NCI-H2196 treated with DMSO at 0.1 percent for 48 hours (cell line): Measurements from ENCODE around the gene KMT2E.
"Not testable (repeated sequence)": the region's sequence is repeated elsewhere in the genome, so short reads cannot be mapped to it uniquely, and the experiment has no call there.

Source experiments
- DNase-seq: peaks from one replicate; lab custom pipeline; 2025; ENCODE audit not compliant: unreplicated experiment; lab: John Stamatoyannopoulos, UW

Gene KMT2E, protein sequence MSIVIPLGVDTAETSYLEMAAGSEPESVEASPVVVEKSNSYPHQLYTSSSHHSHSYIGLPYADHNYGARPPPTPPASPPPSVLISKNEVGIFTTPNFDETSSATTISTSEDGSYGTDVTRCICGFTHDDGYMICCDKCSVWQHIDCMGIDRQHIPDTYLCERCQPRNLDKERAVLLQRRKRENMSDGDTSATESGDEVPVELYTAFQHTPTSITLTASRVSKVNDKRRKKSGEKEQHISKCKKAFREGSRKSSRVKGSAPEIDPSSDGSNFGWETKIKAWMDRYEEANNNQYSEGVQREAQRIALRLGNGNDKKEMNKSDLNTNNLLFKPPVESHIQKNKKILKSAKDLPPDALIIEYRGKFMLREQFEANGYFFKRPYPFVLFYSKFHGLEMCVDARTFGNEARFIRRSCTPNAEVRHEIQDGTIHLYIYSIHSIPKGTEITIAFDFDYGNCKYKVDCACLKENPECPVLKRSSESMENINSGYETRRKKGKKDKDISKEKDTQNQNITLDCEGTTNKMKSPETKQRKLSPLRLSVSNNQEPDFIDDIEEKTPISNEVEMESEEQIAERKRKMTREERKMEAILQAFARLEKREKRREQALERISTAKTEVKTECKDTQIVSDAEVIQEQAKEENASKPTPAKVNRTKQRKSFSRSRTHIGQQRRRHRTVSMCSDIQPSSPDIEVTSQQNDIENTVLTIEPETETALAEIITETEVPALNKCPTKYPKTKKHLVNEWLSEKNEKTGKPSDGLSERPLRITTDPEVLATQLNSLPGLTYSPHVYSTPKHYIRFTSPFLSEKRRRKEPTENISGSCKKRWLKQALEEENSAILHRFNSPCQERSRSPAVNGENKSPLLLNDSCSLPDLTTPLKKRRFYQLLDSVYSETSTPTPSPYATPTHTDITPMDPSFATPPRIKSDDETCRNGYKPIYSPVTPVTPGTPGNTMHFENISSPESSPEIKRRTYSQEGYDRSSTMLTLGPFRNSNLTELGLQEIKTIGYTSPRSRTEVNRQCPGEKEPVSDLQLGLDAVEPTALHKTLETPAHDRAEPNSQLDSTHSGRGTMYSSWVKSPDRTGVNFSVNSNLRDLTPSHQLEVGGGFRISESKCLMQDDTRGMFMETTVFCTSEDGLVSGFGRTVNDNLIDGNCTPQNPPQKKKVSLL (N-terminal part only)

DNA sequence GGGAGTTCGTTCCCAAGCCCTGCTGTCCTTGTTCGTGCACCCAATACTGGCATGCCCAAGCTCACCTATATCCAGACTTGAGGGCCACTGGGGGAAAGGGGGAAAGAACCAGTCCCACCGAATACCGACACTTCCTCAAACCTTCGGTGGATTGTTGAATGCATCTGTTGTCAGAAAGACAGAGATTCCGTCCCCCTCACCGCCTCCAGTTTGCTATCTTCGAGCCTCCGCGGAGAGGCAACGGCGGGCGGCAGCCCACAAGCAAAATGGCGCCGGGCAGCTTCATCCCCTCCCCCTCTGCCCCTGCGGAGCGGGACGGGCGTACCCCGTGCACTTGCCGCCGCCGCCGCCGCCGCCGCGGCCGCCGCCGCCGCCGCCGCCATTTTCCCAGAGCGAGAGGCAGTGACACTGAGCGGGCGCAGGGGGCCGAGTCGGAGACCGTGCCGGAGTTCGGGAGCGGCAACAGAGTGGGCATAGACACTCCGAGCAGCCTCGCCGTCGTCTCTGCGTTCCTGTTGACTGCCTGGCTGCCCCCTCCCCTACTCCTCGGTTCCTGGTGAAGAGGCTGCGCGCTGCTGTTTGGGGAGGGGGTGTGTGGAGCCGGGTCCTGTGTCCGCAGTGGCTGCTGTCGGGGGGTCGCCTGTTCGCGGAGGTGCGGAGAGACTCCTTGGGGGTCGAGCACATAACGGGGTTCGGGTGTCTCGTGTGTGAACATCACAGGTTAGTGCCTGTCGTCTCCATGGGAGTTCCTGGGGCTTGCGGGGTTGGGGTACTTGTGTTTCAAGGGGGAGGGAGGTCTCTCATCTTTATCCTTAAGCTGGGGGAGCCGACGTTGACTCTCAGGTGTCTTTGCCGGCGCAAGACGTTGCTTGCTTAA is at the start of gene KMT2E:
TSS of gene KMT2E (plus strand) at position 390 of the 877 bp plus-strand sequence. CDS start 26,748 bp downstream, outside the sequence.
- peak; percentile 71 for DNase-seq

DNA sequence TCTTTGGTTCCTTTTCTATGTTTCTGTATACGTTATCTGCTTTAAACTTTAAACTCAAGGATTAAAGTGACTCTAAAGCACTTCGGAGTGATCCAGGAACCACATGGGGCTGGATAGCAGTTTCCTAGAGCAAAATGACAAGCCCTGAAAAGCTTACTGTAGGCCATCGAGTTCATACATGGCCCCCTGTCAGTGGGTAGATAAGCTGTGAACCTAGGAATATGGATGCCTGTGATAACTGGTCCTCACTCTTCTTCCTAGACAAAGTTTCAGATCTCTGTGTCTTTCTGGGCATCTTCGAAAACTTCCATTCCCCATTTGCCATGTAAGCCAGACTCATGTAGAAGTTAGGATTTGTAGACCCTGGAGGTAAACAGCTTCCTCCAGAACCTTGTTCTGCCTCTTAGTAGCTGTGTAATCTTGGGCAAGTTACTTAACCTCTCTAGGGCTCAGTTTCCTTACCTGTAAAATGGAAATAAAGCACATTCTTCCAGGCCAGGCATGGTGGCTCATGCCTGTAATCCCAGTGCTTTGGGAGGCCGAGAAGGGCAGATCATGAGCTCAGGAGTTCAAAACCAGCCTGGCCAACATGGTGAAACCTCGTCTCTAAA is 49.3 kb upstream of the KMT2E start:
- no peak for DNase-seq

DNA sequence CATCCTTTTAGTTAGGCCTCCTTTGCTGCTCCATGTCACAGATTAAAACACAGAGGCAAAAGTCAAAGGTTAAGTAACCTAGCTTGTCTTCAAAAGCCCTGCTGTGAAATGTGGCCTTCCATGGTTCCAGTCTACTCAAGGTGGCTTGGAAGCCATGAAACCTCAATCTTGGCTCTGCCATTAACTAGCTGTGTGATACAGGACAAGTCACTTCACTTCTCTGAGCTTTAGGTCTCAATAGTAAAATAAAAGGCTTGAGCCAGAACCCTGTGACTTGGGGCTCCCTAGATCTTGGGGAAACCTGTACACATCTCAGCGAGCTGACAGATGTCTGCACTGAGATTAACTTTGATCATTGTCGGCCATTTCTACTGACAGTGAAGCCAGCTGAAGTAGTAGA is 48.0 kb upstream of the KMT2E start:
- DNase-seq: no peak

DNA sequence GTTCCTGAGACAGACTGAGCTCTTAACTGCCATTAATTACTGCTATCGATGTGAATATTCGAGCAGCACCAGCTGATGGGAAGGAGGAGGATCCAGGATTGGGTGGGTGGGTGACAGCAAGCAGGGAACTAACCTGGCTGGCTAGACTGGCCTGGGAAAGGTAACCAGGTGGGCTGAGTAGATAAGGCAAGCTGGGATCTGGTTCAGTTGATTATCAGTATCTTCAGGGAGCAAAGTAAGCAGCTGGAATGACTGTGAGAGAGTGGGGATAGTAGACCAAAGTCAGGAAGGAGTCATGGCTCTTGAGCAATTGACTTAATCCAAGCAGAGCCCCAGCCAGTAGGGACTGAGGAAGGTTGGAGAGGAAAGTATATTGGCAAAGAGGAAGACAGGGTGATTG is 46.9 kb upstream of the KMT2E start:
- DNase-seq: no peak

DNA sequence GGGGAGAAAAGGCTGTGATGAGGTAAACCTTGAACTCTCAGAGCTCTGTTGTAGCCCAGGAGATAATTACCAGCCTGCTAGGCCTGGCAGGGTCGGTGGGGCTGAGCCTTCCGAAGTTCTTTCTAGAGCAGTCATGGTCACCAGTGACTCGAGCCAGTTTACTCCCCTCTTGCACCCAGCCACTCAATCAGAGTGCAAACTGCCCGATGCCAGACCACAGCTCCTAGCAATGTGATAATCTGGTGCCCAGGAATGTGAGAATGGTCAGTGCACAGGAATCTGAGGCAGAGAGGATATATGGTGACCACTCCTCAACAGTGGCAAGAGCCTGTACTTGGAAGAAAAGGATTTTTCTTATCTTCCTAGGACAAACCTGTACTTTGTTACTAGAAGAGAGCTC is 46.4 kb upstream of the KMT2E start:
- DNase-seq: no peak

DNA sequence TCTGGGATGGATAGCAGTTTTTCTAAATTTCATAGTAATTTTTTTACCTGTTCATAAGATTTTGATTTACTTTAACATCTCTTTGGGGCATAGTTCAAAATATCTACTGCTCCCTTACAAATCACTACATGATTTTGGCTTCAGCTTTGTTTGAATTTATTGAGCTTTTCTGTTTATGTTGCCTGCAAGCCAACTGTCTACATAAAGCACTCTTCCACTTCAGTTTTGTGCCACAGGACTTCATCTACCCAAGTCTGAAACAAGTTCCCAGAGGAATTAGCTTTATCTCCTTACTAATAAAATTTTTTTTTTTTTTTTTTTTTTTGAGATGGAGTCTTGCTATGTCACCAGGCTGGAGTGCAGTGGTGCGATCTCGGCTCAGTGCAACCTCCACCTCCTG is 45.4 kb upstream of the KMT2E start:
- no peak for DNase-seq

DNA sequence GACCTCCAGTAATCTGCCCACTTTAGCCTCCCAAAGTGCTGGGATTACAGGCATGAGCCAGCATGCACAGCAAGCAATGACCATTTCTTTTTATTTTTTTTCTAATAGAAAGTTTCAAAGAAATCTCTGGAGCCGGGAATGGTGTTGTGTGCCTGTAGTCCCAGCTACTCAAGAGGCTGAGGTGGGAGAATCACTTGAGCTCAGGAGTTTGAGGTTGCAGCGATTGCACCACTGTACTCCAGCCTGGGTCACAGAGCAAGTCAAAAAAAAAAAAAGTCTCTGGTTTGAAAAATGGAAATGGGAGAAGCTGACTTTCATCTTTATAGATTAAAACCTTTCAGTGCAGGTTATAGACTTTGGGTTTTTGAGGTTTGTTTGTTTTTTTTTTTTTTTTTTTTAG is 44.8 kb upstream of the KMT2E start:
- no peak for DNase-seq

DNA sequence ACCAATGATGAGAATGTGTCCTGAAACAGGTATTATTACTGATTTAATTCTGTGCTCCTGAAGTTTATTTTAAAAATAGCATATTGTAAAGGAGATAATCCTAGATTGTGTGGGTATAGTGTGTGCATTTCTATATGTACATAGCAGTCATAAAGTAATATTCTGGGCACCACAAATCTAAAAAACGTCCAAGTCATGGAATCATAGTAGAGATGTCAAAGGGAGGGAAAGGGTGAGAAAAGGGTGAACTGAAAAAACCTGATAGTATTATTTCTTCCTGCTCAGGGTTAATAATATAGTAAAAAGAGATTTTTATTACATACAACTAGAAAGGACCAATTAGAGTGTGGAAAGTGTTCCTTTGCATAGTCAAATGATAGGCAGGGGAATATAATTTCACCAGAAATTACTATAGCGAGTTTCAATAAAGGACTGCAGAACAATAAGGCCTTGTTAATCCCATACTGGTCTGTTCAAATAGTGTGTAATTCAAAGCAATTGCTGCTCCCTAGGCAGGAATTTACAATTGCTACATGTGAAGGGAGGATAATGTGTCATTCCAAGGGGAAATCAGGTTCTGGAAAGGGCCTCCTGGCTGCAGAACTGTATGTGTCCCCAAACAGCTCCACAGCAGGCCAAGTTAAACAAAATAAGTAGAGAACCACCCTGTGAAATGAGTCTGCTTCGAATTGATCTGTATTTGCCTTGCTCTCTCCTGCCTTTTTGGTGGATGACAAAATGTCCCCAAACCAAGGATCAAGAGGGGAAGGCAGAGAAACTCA is 42.5 kb upstream of the KMT2E start:
- DNase-seq: no peak

DNA sequence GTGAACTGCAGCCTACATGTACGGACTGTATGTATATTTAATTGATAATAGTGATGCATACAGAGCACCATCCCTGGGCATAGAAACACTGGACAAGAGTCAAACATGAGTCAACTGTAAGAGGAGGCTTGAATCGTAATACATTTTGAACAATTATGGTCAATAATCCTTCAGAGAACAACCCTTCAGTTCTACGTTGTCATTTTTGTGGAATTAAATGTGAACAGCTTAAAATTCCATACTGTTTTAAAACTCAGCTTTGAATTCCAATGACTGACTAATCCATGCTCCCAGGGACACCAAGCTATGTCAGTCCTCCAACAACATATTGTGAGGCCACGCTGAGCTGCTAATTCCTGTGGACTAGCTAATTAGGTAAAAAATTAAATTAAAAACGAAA is 41.5 kb upstream of the KMT2E start:
- no peak for DNase-seq

DNA sequence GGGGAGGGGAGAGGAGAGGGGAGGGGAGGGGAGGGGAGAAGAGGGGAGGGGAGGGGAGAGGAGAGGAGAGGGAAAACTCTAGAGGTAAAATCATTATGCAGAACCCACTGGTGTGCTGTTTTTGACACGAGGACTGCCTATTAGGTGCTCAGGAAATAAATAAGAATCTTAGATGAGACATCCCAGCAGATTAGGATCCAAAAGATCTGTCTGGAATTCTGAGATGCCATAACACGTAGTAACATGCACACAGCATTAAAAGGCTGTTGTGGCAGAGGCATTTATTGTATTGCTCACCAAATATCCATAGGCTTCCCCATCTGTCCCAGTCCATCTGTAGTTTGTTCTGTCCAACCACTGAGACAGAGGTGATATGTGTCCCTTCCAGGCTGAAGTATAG is 40.8 kb upstream of the KMT2E start:
- DNase-seq: no peak

DNA sequence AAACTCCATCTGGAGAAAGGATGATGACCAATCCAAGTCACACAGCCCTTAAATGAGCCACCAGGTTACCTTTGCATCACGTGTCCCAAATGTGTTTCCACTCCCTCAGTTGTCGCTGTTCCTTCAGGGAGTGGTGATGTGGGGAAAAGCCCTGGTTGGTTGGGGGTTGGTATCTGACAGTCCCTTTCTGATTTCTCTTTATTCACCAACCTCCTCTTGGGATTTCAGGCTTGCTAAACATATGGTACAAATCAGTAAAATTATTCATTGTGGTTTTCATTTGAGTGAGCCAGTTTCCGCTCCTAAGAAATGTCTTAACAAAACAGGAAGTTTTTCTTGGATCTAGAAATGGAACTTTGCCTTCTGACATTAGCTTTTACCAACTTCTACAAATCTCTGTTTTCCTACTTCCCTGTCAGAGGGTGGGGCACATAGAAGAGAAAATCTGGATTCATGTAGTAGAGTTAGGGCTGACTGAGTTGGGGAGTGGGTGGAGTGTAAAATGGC is 40.0 kb upstream of the KMT2E start:
- DNase-seq: no peak

DNA sequence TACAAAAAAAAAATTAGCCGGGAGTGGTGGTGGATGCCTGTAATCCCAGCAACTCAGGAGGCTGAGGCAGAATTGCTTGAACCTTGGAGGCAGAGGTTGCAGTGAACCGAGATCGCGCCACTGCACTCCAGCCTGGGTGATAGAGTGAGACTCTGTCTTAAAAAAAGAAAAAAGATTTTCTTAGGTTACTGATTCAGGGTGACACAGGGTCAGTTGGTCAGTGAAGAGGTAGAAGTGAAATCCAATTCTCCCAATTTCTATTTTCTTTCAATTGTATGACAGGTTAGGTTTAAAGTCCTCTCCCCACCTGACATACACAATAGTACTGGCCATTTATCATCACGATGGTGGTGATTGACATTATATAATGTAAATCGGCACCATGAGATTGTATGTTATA is 38.5 kb upstream of the KMT2E start:
- not testable (repeated sequence) for DNase-seq

DNA sequence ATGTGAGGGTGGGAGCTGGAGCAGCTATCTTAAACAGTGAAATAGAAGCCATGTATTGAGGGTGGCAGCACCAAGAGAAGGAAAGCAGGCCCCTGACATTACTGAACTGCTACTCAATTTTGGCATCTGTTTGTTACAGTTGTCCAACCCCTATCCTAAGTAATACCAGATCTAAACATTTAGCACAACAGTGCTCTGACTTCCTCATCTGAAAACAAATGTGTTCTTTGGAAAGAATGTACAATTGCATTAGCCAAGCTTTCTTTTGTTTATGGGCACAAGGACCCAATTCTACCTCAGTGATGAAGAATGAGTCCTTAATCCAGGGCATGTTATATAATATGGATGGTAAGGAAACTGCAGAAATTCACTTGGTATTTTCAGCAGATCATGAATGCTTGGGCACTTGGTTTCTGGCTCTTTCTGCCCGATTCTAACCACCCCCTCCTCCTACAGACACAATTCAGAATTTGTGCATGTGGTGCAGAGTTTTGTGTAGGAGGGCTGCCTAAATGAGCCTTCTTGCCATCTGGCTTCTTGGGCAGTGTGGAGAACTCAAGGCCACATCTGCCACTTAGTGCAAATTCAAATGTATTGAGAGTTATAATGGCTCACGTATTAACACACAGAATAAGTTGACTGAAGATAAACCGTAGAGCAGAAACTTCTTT is 36.9 kb upstream of the KMT2E start:
- no peak for DNase-seq

DNA sequence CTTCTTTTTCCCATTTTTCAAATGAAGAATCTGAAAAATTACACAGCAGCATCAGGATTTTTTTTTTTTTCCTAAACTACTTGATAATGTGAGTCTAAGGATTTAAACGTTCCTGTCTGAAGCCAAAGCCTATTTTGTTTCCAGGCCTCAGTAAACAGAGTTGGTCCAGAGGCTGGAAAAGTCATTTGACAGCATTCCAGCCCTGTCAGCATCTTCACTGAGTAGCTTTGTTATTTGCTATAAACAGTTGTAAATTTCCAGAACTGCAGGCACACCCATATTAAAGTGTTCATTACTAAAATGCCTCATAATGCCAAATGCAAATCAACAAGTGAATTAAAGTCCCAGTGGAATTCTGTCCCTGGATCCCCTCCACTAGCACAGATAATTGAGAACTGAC is 35.5 kb upstream of the KMT2E start:
- DNase-seq: no peak

DNA sequence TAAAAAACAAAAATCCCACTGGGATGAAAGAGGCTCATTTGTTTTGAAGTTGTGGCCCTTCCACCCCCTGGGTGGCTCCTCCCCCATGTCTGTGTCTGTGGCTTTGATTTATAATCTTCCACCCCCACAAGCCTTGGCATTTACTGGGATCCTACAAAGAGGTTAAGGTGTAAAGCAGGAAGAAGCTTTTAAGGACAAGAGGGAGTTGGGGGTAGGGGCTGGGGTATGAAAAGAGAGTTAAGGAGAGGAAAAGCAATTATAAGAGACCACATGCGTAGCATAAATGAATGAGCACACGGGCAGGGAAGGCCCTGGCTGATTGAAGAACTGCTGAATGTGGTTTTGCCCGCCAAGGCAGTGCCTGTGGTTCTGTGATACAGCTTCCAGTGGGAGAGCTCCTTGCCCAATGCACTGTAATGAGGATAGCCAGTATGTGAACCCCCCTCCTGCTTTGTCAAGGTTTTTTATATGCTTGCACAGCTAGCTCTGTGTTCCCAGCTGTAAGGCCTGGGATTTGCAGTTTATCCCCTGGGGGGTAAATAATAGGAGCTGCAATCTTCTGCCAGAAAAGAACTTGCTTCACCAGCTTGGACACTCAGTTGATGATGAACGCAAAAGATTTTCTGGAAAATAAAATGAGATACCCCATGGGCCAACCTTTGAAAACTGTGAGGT is 34.7 kb upstream of the KMT2E start:
- DNase-seq: no peak

DNA sequence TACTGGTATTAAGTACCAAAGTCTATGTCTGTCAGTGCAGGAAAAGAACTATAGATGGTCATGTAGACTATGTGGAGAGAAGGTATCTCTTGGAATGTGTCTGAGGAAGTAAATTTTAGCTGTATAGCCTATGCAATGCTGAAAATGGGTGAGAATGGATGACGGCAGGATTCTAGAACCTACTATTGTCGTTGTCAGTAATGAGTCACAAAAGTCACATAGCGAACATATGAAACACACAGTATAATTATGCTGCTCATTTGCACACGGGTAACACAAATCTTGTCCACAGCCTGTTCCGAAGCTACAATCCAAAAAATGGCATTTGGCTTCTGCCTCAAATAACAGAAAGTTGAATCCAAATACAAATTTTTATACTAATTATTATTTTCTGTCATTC is 33.6 kb upstream of the KMT2E start:
- no peak for DNase-seq

DNA sequence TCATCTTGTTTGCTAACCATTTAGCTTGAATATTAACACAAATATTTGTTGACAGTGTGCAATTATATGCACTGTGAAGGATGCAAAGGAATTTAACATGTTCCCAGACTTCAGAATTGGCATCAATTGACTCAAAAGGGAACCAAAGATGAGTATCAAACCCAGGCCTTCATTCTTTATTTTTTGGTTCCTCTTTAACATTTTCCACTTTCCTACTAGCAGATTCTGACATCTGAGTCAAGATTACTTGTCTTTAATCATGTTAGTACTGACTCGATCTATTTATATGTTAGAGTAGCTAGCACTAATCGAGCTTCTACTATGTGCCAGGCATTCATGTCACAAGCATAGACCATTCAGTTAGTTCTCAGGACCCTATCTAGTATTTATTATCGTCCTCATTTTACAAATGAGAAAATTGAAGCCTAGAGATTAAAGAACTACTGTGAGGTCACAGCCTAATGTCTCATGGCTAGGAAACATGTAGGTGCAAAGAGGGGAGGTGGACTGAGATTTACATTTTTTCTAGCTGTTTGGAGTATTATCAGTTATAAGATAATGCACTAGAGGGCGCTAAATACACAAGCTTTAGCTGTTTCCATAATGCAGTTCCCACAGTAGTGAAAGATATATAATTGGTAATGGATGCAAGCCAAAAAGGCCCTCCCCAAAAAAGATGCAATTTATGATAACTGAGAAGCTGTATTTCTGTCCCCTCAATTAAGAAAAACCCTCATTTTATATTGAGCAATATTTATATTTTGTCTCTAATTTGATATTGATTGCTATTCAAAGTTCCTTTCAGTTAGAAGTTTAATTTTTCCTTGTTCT is 32.9 kb upstream of the KMT2E start:
- peak; percentile 57 for DNase-seq
